Measurements from ENCODE around the gene CBR3. TPM values are rescaled to one million over a fixed set of nuclear protein-coding genes. Genes with fewer than 3 reads are reported as not detected.

Gene CBR3
- total RNA-seq, 2 donors from 2014 or later, result 19.3 to 27.6 TPM

GRCh38 chr21:36185523-36185922 lies 50.6 kb downstream of the CBR3 start:
- Histone ChIP-seq H3K27me3 (replicated peaks; ENCODE audit: insufficient read depth) (no peaks in the 10 kb centered on the region), H3K4me1 (ENCODE audit: control insufficient read depth in 1 of 2, low read depth in 2 of 2) (peaks cover 5 to 8% of the 10 kb centered on the region in 2 donors), H3K27ac (no peak overlapping the region), H3K36me3 (no peaks in the 10 kb centered on the region), H3K9me3 (no peaks in the 10 kb centered on the region), H3K4me3 (no peak overlapping the region)
- ATAC-seq (ENCODE audit: insufficient number of reproducible peaks, low FRiP score, low read depth) (no peak), DNase-seq (ENCODE audit: low spot score) (no peak)
- no peak for TF ChIP-seq CTCF (IDR thresholded peaks at IDR 0.05)

- Histone ChIP-seq H3K9me3 (no peaks in the 10 kb centered on the region), H3K27ac (no peak overlapping the region), H3K27me3 (replicated peaks; ENCODE audit: insufficient read depth) (no peaks in the 10 kb centered on the region), H3K36me3 (no peaks in the 10 kb centered on the region), H3K4me3 (no peak overlapping the region), H3K4me1 (ENCODE audit: control insufficient read depth in 1 of 2, low read depth in 2 of 2) (peaks cover 5 to 8% of the 10 kb centered on the region in 2 donors)
- ATAC-seq (ENCODE audit: insufficient number of reproducible peaks, low FRiP score, low read depth), result no peak
- no peak for DNase-seq (ENCODE audit: low spot score)
- TF ChIP-seq CTCF (IDR thresholded peaks at IDR 0.05), result no peak
Measured at GRCh38 chr21:36186081-36186480, 51.2 kb downstream of the CBR3 start.

- no peak for DNase-seq (ENCODE audit: low spot score)
- ATAC-seq (ENCODE audit: insufficient number of reproducible peaks, low FRiP score, low read depth), result no peak
- H3K27ac ChIP-seq, result no peak overlapping the region
Measured at GRCh38 chr21:36186506-36187399, 51.9 kb downstream of the CBR3 start.

GRCh38 chr21:36188081-36188681 lies 53.3 kb downstream of the CBR3 start:
- Histone ChIP-seq H3K4me3 (peak overlapping the region; percentile 16), H3K36me3 (no peaks in the 10 kb centered on the region), H3K9me3 (no peaks in the 10 kb centered on the region), H3K27me3 (replicated peaks; ENCODE audit: insufficient read depth) (no peaks in the 10 kb centered on the region), H3K27ac (no peak overlapping the region), H3K4me1 (ENCODE audit: control insufficient read depth in 1 of 2, low read depth in 2 of 2) (peaks cover 5 to 8% of the 10 kb centered on the region in 2 donors)
- TF ChIP-seq CTCF (IDR thresholded peaks at IDR 0.05), result no peak
- no peak for ATAC-seq (ENCODE audit: insufficient number of reproducible peaks, low FRiP score, low read depth)
- DNase-seq (ENCODE audit: low spot score), result no peak

More at GRCh38 chr21:36186506-36187399, 51.9 kb downstream of the CBR3 start:
- Histone ChIP-seq H3K27me3 (replicated peaks; ENCODE audit: insufficient read depth) (no peaks in the 10 kb centered on the region), H3K36me3 (no peaks in the 10 kb centered on the region), H3K4me1 (ENCODE audit: control insufficient read depth in 1 of 2, low read depth in 2 of 2) (peaks cover 5 to 8% of the 10 kb centered on the region in 2 donors), H3K9me3 (no peaks in the 10 kb centered on the region), H3K4me3 (no peak overlapping the region)
- TF ChIP-seq CTCF (IDR thresholded peaks at IDR 0.05), result no peak

- DNase-seq (ENCODE audit: low spot score) (no peak), ATAC-seq (ENCODE audit: insufficient number of reproducible peaks, low FRiP score, low read depth) (no peak)
- H3K9me3 ChIP-seq, result no peaks in the 10 kb centered on the region
- no peaks in the 10 kb centered on the region for H3K27me3 ChIP-seq (replicated peaks; ENCODE audit: insufficient read depth)
- no peaks in the 10 kb centered on the region for H3K36me3 ChIP-seq
- no peak overlapping the region for H3K27ac ChIP-seq
- TF ChIP-seq CTCF (IDR thresholded peaks at IDR 0.05), result no peak
- H3K4me3 ChIP-seq, result no peak overlapping the region
- peaks cover 5 to 8% of the 10 kb centered on the region in 2 donors for H3K4me1 ChIP-seq (ENCODE audit: control insufficient read depth in 1 of 2, low read depth in 2 of 2)
Measured at GRCh38 chr21:36188937-36189336, 54.1 kb downstream of the CBR3 start.
